Heart right ventricle (tissue), 16 donors: ENCODE data around the gene ITIH4. TPM values are rescaled to one million over a fixed set of nuclear protein-coding genes. Genes with fewer than 3 reads are reported as not detected.

ENCODE experiments used
- ATAC-seq, 8 donors: fragments of 200-7000 bp; cut with Tn5 transposase; one replicate each; pipeline ENCODE4 v1.9.1; 2020; ENCODE audit warnings: mild to moderate bottlenecking in 8 of 8, moderate library complexity in 8 of 8, moderate number of reproducible peaks in 1 of 8
- DNase-seq, 2 donors: peaks; one replicate each; pipeline ENCODE4 v3.0.0-alpha.2; 2020
- H3K27ac ChIP-seq, 10 donors: fragments of 200-600 bp; sonication (generic) in 2 of 10; one replicate each; pipeline versions ENCODE4 v1.5.0 to v1.8.0; 2020 to 2022; ENCODE audit warnings: mild to moderate bottlenecking in 3 of 10
- H3K27me3 ChIP-seq, 7 donors: fragments of 200-600 bp; one replicate each; pipeline ENCODE4 v1.8.0; 2021 to 2022; ENCODE audit warnings: mild to moderate bottlenecking in 2 of 7
- H3K36me3 ChIP-seq, 9 donors: fragments of 200-600 bp; sonication (generic) in 1 of 9; one replicate each; pipeline versions ENCODE4 v1.5.0 to v1.8.0; 2020 to 2022; ENCODE audit warnings: mild to moderate bottlenecking in 2 of 9
- H3K4me1 ChIP-seq, 9 donors: fragments of 200-600 bp; sonication (generic) in 1 of 9; one replicate each; pipeline versions ENCODE4 v1.5.0 to v1.8.0; 2020 to 2022; ENCODE audit warnings: mild to moderate bottlenecking in 4 of 9
- H3K4me3 ChIP-seq, 10 donors: fragments of 200-600 bp; sonication (generic) in 2 of 10; one replicate each; pipeline versions ENCODE4 v1.5.0 to v1.8.0; 2020 to 2022; ENCODE audit warnings: mild to moderate bottlenecking in 7 of 10, moderate library complexity in 2 of 10
- H3K9me3 ChIP-seq, 11 donors: fragments of 200-600 bp in 10 of 11; sonication (generic) in 2 of 11; one replicate each; pipeline versions ENCODE4 v1.5.0 to v1.8.0; 2013 to 2022; ENCODE audit warnings: mild to moderate bottlenecking in 2 of 11, control low read depth in 1 of 11, moderate library complexity in 1 of 11
- WGBS, 2 donors: extraction: QIAGEN DNeasy Blood & Tissue Kit; methylation state at CpG; one replicate each; pipeline ENCODE4 v1.1.7; 2013; ENCODE audit warnings: inconsistent platforms in 1 of 2; 5-methylcytosine and 5-hydroxymethylcytosine counted together
- intact Hi-C, 10 donors: fragments of 100-400 bp; cut with DNase I; formaldehyde crosslinking; loops; one replicate each; pipeline versions ENCODE4 v1.11.1 to v1.14.2; 2022
- polyA plus RNA-seq, 2 donors: library from polyadenylated mRNA; stranded (reverse); fragments of 200-250 nt; gene quantifications; one replicate each; pipeline ENCODE4 v1.2.3, GENCODE V29; 2013
- total RNA-seq, 10 donors: library from RNA; stranded (reverse); fragmentation: NEBNext Ultra II Directional in 3 of 10; extraction: Animal tissue kit (Norgen Biotek cat#: 25700) in 3 of 10; gene quantifications; one replicate each; pipeline versions ENCODE4 v1.2.1 to v1.2.4, GENCODE V29; 2021 to 2023
- TF ChIP-seq, protein P1 (sequence below), 9 donors: fragments of 200-600 bp; sonication (generic) in 2 of 9; IDR thresholded peaks; one replicate each; pipeline versions ENCODE4 v1.5.0 to v1.8.0; 2021 to 2022; ENCODE audit warnings: antibody characterized with exemption in 9 of 9, mild to moderate bottlenecking in 5 of 9, moderate library complexity in 1 of 9
- donor health status: Arrhythmogenic right ventricular cardiomyopathy.
- donor health status: ischemic (EF 13 %, LVEDD 7.1; RV severe dilation, severe dysfunction).
- donor health status: healthy with polysubstance abuse.
- donor health status: DM: no; HTN: yes; CAD: no.
- donor health status: DM: no; HTN: no; CAD: no.
- donor health status: ischemic (EF 25% LVEDD 6.9; RV normal size, moderate dysfunction).
- donor health status: ischemic (EF 25% LVEDD 5.7; RV mildly dilated, moderate dysfunction).
- donor health status: healthy.
- donor health status: DM: yes; HTN: yes; CAD: no.
- donor health status: Ischemic cardiomyopathy.
- donor health status: ischemic (EF 35%, LVEDD 5.7; RV mildly dilated, moderate dysfunction).
- donor health status: nonischemic (EF 11% LVEDD 7.7; RV severe dilation, severe dysfunction).
- donor health status: DM: yes; HTN: yes; CAD: no.
- donor health status: PGD.
- donor health status: ischemic (EF 29% LVEDD 5.4; RV normal size, mild dysfunction).
- donor health status: nonischemic (EF 23%, LVEDD 6.1; RV moderate dilation, normal function).

Gene ITIH4
- total and polyA plus RNA-seq, 12 donors = 1.5 to 17.9 (median 4.3) TPM

DNA sequence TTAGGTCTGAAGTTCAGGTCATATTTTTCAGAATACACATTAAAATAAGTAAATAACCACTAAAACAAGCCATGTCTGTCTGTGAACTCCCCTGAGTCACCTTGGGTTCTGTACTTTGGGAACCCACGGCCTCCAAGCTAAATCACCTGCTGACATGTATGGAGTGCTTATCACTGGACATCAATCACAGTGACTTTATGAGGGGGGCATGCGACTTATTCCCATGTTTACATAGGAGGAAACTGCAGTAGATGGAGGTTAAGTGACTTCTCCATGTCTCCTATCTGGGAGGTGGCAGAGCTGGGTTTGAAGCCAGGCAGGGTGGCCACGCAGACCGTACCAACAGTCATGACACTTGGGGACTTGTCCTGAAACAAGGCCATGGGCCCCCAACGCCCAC lies 8.1 kb downstream of the ITIH4 start:
- no peak overlapping the region for H3K4me3 ChIP-seq
- TF ChIP-seq, protein P1, sequence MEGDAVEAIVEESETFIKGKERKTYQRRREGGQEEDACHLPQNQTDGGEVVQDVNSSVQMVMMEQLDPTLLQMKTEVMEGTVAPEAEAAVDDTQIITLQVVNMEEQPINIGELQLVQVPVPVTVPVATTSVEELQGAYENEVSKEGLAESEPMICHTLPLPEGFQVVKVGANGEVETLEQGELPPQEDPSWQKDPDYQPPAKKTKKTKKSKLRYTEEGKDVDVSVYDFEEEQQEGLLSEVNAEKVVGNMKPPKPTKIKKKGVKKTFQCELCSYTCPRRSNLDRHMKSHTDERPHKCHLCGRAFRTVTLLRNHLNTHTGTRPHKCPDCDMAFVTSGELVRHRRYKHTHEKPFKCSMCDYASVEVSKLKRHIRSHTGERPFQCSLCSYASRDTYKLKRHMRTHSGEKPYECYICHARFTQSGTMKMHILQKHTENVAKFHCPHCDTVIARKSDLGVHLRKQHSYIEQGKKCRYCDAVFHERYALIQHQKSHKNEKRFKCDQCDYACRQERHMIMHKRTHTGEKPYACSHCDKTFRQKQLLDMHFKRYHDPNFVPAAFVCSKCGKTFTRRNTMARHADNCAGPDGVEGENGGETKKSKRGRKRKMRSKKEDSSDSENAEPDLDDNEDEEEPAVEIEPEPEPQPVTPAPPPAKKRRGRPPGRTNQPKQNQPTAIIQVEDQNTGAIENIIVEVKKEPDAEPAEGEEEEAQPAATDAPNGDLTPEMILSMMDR (IDR thresholded peaks at IDR 0.05) = no peak
- peaks cover 0 to 61% (median 0%) of the 10 kb centered on the region in 9 donors for H3K36me3 ChIP-seq
- ATAC-seq (no peak), DNase-seq (no peak)
- H3K4me1 ChIP-seq = no peaks in the 10 kb centered on the region
- H3K27ac ChIP-seq = no peak overlapping the region
- WGBS, 2 donors = 92% methylated on average over 5 of the region's 5 CpGs
- intact Hi-C loops = no loop called here
- no peaks in the 10 kb centered on the region for H3K9me3 ChIP-seq
- H3K27me3 ChIP-seq = no peaks in the 10 kb centered on the region

DNA sequence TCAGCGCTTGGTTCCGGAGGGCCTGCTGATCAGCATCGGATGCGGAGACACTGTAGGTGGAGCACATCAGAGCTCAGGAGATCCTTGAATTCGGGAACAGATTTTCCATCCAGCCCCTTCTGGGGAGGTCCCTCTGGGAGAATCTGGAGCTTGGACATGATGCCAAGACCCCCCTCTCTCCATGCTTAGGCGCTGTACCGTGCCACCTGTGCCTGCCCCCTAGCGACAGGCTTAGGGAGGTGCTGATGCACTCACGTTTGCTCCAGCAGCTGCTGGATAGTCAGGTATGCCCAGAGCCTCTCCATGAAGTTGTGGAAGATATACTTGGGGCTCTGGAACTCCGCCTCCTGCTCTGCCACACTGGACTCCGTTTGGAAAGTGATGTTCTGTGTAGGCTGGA lies 9.7 kb downstream of the ITIH4 start:
- ATAC-seq = no peak
- H3K9me3 ChIP-seq = no peaks in the 10 kb centered on the region
- WGBS, 2 donors = 64 to 69% methylated on average over 11 of the region's 11 CpGs
- no peak overlapping the region for H3K27ac ChIP-seq
- no peaks in the 10 kb centered on the region for H3K27me3 ChIP-seq
- DNase-seq = no peak
- intact Hi-C loops = no loop called here
- TF ChIP-seq, protein P1 (IDR thresholded peaks at IDR 0.05) = peak in 7 of 9 donors; percentile 32 to 51 (median 34)
- H3K4me3 ChIP-seq = no peak overlapping the region
- peaks cover 0 to 54% (median 0%) of the 10 kb centered on the region in 9 donors for H3K36me3 ChIP-seq
- no peaks in the 10 kb centered on the region for H3K4me1 ChIP-seq

DNA sequence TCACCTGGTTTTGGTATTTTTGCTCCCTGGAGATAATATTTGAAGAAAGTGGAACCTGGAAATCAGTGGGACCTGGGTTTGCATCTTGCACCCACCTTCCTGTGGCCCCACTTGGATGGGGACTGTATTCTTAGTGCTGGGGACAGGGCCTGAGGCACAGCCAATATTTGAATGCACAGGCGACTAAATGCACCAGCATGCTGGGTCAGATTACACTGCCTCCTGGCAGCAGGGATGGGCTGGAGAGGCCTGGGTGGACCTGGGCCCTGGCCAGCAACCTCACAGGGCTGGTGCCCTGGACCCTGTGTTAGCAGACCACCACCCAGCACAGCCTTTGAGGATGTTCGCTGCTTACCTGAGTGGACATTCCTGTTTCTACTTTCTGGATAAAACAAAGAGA lies 10.5 kb downstream of the ITIH4 start:
- intact Hi-C loops = no loop called here
- Histone ChIP-seq H3K9me3 (no peaks in the 10 kb centered on the region), H3K36me3 (peaks cover 0 to 47% (median 0%) of the 10 kb centered on the region in 9 donors), H3K27me3 (no peaks in the 10 kb centered on the region), H3K4me3 (no peak overlapping the region), H3K27ac (no peak overlapping the region), H3K4me1 (no peaks in the 10 kb centered on the region)
- TF ChIP-seq, protein P1 (IDR thresholded peaks at IDR 0.05) = no peak
- DNase-seq (no peak), ATAC-seq (peak in 1 of 8 donors; percentile 39)
- 71 to 81% methylated on average over 2 of the region's 2 CpGs for WGBS, 2 donors

DNA sequence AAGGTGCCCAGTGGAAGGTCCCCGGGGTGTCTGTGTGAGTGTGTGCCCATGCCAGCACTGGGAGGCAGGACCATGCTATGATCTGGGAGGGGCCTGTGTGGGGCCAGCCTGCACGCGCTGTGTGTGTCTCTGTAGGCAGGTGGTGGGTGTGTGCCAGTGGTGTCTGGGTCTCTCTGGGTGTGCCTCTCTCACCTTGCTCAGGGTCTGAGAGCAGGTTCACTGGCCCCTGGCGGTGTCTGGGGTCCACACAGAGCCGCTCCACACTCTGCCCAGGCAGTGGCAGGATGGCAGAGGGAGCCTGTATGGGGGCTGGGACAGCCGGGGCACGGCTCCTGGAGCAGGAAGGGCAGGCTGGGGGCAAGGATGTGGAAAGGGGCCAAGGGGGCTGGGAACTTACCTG lies 12.6 kb downstream of the ITIH4 start:
- Histone ChIP-seq H3K27me3 (no peaks in the 10 kb centered on the region), H3K9me3 (no peaks in the 10 kb centered on the region), H3K27ac (no peak overlapping the region), H3K4me1 (no peaks in the 10 kb centered on the region), H3K4me3 (no peak overlapping the region), H3K36me3 (peaks cover 0 to 27% (median 0%) of the 10 kb centered on the region in 9 donors)
- TF ChIP-seq, protein P1 (IDR thresholded peaks at IDR 0.05) = no peak
- peak in 1 of 8 donors; percentile 9 for ATAC-seq
- no peak for DNase-seq
- intact Hi-C loops = no loop called here
- 90 to 91% methylated on average over 7 of the region's 7 CpGs for WGBS, 2 donors
